Ovary (tissue), 3 donors: Measurements from ENCODE around the gene LVRN.

Experiments
- EP300 ChIP-seq: sonication (generic); formaldehyde crosslinking; IDR thresholded peaks from one replicate; pipeline ENCODE4 v1.6.1; 2017; ENCODE audit warnings: antibody characterized with exemption
- POLR2A ChIP-seq: fragments of 450-650 bp; IDR thresholded peaks from one replicate; pipeline ENCODE4 v1.6.1; 2017; ENCODE audit warnings: antibody characterized with exemption, mild to moderate bottlenecking, moderate library complexity
- TF ChIP-seq, protein P1 (sequence below), 3 donors: fragments of 450-650 bp in 2 of 3; fragments of 200-600 bp in 1 of 3; IDR thresholded peaks; one replicate each; pipeline versions ENCODE4 v1.5.1 to v1.8.0; 2016 to 2022; ENCODE audit warnings: antibody characterized with exemption in 3 of 3, mild to moderate bottlenecking in 1 of 3
- donor health status: DM: no; HTN: no; CAD: no.

DNA sequence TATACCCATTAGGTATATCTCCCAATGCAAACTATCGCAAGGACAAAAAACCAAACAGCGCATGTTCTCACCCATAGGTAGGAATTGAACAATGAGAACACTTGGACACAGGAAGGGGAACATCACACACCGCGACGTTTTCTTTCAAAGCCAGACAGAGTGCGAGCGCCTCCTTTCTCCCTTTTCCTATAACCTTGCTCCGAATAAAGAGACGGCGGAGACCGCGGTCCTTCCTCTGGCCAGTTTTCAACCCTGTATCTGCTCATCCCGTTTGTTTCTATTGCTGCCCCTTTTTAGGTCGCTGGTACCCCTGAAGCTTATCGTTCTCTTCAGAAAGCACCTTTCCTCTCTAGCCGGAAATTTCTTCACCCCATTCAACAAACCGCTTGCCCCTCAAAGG is 1.3 kb downstream of the LVRN start:
- TF ChIP-seq, protein P1, sequence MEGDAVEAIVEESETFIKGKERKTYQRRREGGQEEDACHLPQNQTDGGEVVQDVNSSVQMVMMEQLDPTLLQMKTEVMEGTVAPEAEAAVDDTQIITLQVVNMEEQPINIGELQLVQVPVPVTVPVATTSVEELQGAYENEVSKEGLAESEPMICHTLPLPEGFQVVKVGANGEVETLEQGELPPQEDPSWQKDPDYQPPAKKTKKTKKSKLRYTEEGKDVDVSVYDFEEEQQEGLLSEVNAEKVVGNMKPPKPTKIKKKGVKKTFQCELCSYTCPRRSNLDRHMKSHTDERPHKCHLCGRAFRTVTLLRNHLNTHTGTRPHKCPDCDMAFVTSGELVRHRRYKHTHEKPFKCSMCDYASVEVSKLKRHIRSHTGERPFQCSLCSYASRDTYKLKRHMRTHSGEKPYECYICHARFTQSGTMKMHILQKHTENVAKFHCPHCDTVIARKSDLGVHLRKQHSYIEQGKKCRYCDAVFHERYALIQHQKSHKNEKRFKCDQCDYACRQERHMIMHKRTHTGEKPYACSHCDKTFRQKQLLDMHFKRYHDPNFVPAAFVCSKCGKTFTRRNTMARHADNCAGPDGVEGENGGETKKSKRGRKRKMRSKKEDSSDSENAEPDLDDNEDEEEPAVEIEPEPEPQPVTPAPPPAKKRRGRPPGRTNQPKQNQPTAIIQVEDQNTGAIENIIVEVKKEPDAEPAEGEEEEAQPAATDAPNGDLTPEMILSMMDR (IDR thresholded peaks at IDR 0.05), result no peak
- TF ChIP-seq EP300, result no peak
- no peak for TF ChIP-seq POLR2A
